Central memory CD8-positive, alpha-beta T cell (primary cell): ENCODE measurements around the gene SEL1L3.

Experiments
- ATAC-seq: fragments of 150-1000 bp; cut with Tn5 transposase; replicated peaks from 2 replicates; pipeline ENCODE4 v1.10.0; 2022; ENCODE audit warnings: mild to moderate bottlenecking, moderate FRiP score, moderate number of reproducible peaks; ENCODE audit not compliant: poor library complexity, severe bottlenecking; ENCODE audit errors: extremely low read depth
- DNase-seq, 2 donors: peaks; one replicate each; pipeline ENCODE4 v3.0.0; 2021; ENCODE audit warnings: low spot score in 2 of 2
- H3K27ac Mint-ChIP-seq: one replicate; pipeline ENCODE4 v1.8.0; 2022; ENCODE audit warnings: low read depth, mild to moderate bottlenecking, moderate library complexity, mixed read lengths
- H3K27me3 Mint-ChIP-seq: one replicate; pipeline ENCODE4 v1.8.0; 2022; ENCODE audit warnings: mixed read lengths
- H3K36me3 Mint-ChIP-seq: one replicate; pipeline ENCODE4 v1.8.0; 2022; ENCODE audit warnings: mild to moderate bottlenecking, moderate library complexity, mixed read lengths; ENCODE audit not compliant: insufficient read depth
- H3K4me1 Mint-ChIP-seq: one replicate; pipeline ENCODE4 v1.8.0; 2022; ENCODE audit warnings: mixed read lengths
- H3K4me3 Mint-ChIP-seq: one replicate; pipeline ENCODE4 v1.8.0; 2022; ENCODE audit warnings: mild to moderate bottlenecking, moderate library complexity, mixed read lengths
- H3K9me3 Mint-ChIP-seq: one replicate; pipeline ENCODE4 v1.8.0; 2022; ENCODE audit warnings: mixed read lengths

The SEL1L3 gene

DNA sequence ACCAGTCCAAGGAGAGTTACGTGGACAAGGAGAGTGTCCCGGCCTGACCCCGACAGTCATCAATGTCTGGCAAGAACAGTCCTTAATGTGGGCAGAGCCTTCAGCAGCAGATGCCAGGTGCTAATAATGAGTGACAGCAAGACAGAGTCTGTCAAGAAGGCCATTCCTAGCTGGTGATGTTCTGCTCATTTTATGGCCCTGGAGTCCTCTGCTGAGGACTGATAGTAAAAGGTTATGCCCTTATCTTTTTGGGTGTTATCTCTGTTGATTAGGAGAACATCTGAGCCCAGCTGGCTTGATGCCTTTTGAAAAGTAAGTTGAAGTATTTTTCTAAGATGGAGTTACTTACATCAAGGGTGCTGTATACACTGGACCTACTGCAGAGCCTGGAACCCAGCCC is 139.8 kb downstream of the SEL1L3 start:
- ATAC-seq: no peak
- Mint-ChIP-seq H3K27me3 (no peaks in the 10 kb centered on the region), H3K27ac (no peak overlapping the region), H3K36me3 (peaks cover 5% of the 10 kb centered on the region), H3K4me1 (no peaks in the 10 kb centered on the region), H3K9me3 (no peaks in the 10 kb centered on the region), H3K4me3 (no peak overlapping the region)
- DNase-seq: no peak

DNA sequence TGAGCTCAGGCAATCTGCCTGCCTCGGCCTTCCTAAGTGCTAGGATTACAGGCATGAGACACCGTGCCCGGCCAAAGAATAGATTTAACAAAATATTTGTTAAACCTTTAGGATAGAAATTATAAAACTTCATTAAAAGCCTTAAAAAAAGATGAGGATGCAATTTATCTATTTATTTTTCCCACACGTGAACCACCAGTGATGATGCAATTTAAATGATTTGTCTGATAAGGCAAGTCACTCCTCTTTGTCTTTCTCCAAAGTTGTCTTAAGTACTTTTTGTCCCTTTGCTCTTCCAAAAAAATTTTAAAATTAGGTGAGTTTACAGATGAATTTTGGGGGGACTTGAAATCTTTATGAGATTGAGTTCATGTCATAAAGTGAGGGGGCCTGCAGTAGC is 149.0 kb downstream of the SEL1L3 start:
- DNase-seq (no peak), ATAC-seq (no peak)
- Mint-ChIP-seq H3K36me3 (no peaks in the 10 kb centered on the region), H3K4me1 (no peaks in the 10 kb centered on the region), H3K4me3 (no peak overlapping the region), H3K27me3 (no peaks in the 10 kb centered on the region), H3K9me3 (no peaks in the 10 kb centered on the region), H3K27ac (no peak overlapping the region)

DNA sequence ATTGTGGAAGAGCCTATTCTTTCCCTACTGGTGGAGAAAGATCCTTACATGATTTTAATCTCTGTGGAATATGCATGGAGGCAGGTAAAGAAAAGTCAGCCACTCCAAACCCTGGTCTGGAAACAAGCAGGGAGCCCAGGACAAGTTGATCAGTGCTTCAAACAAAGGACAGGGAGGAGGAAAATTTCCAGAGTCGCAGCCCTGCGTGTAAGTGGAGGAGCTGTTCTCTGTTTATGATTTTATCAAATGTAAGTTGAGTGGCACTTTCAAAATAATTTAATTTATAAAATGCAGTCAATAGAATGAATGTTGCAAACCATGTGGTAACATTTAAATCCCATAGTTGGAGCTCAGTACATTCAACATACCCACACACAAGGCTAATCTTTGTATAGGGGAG is 150.2 kb downstream of the SEL1L3 start:
- DNase-seq (no peak), ATAC-seq (no peak)
- Mint-ChIP-seq H3K36me3 (no peaks in the 10 kb centered on the region), H3K4me3 (no peak overlapping the region), H3K27me3 (no peaks in the 10 kb centered on the region), H3K9me3 (no peaks in the 10 kb centered on the region), H3K4me1 (no peaks in the 10 kb centered on the region), H3K27ac (no peak overlapping the region)

DNA sequence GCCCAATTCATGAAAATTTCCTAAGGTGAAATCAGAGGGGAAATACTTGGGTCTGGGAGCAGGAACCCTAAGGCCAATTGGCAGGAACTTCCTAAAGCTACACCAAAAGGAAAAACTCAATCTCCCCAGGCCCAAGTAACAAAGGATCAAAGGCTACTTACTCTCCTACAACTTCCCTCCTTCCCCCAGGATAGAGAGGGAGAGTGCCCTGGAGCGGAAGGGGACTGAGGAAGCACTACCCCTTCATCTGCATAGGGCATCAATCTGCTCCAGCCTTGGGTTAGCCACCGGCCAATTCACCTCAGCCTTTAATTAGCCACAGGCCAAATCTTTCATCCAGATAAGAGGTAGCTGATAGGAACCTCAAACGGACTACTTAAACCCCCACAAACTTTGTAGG is 152.2 kb downstream of the SEL1L3 start:
- Mint-ChIP-seq H3K4me3 (no peak overlapping the region), H3K36me3 (no peaks in the 10 kb centered on the region), H3K27ac (no peak overlapping the region), H3K4me1 (no peaks in the 10 kb centered on the region), H3K9me3 (no peaks in the 10 kb centered on the region), H3K27me3 (no peaks in the 10 kb centered on the region)
- no peak for ATAC-seq
- no peak for DNase-seq

DNA sequence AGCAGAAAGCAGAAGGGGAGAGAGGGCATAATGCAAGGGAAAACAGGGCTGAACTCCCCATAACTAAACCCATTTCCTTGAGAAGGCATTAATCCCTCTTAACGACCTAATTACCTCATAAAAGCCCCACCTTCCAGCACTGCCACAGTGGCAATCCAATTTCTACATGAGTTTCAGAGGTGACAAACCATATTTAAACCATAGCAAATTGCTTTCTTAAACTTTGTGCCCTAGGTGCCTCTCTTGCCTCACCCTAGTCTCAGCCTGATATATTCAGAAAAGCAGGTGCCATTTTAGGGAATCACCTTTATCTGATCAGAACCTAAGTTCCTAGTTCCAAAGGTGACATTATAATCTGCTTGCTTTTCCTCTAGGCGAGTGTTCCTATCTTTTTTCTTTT is 158.3 kb downstream of the SEL1L3 start:
- Mint-ChIP-seq H3K4me1 (peaks cover 5% of the 10 kb centered on the region), H3K9me3 (no peaks in the 10 kb centered on the region), H3K27me3 (peaks cover 9% of the 10 kb centered on the region), H3K27ac (no peak overlapping the region), H3K4me3 (no peak overlapping the region), H3K36me3 (peaks cover 1% of the 10 kb centered on the region)
- ATAC-seq: no peak
- DNase-seq: no peak

DNA sequence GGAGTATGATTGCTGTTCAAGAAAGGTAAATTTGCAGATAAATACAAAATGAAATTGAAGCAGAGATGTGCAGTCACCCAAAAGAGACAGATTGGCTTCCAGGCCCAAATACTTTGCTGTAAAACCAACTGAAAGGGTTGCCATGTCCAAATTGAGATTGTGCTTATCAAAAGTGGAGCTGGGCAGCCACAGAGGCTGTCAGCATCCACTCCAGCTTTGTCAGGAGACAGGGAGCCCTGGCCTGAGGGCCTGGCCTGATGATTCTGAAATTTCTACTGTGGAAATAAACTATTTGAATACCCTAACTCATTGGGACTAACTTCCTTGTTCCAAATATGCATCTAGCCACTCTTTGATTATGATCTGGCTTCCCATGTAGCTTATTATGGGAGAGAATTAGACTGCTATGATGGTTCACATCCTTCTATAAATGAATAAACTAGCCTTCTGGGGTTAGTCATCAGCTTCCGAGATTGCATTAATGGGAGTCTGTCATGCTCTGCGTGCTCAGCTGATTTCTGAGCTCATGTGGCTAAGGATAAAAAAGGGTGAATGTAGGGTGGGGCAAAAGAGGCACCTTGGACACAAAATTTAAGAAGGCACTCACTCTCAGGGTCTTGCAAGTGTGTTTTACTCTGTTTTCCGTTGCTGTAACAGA is 158.9 kb downstream of the SEL1L3 start:
- no peak overlapping the region for H3K4me3 Mint-ChIP-seq
- DNase-seq: no peak
- H3K36me3 Mint-ChIP-seq: peaks cover 1% of the 10 kb centered on the region

DNA sequence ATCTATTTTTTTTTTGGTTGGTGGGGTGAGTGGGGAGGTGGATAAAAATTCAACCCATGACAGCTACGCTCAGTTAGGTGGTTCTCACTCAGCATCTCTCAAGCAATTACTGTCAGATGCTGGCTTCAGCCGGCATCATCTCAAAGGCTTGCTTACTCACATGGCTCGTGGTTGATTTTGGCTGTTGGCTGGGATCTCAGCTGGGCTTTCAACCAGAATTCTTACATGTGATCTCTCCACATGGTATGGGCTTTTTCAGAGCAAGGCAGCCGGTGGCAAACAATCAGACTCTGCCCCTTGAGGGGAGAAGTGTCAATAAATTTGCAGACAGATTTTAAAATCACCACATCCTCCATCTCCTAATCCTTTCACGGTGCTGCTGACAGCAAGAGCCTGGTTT is 159.9 kb downstream of the SEL1L3 start:
- Mint-ChIP-seq H3K4me3 (no peak overlapping the region), H3K4me1 (peaks cover 5% of the 10 kb centered on the region), H3K36me3 (peaks cover 1% of the 10 kb centered on the region), H3K27me3 (peaks cover 9% of the 10 kb centered on the region), H3K9me3 (no peaks in the 10 kb centered on the region), H3K27ac (no peak overlapping the region)
- DNase-seq (no peak), ATAC-seq (no peak)

More for the DNA sequence above, 158.9 kb downstream of the SEL1L3 start:
- Mint-ChIP-seq H3K9me3 (no peaks in the 10 kb centered on the region), H3K4me1 (peaks cover 5% of the 10 kb centered on the region), H3K27me3 (peaks cover 9% of the 10 kb centered on the region), H3K27ac (no peak overlapping the region)
- no peak for ATAC-seq

DNA sequence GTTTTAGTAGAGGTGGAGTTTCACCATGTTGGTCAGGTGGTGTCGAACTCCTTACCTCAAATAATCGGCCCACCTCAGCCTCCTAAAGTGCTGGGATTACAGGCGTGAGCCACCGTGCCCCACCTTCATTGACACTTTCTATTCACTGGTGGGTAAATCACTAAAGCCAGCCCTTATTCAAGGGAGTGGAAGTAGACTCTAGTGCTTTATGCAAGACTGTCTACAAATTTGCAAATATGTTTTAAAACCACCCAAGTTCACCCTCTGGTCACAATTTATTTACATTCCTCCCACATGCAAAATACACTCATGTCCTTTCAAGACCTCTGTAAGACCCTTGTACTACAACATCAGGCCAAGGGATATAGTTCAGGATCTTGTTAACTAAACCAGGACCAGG is 162.1 kb downstream of the SEL1L3 start:
- H3K27me3 Mint-ChIP-seq: peaks cover 9% of the 10 kb centered on the region
- H3K9me3 Mint-ChIP-seq: no peaks in the 10 kb centered on the region
- peaks cover 5% of the 10 kb centered on the region for H3K4me1 Mint-ChIP-seq
- H3K36me3 Mint-ChIP-seq: peaks cover 1% of the 10 kb centered on the region
- ATAC-seq (no peak), DNase-seq (no peak)
- H3K4me3 Mint-ChIP-seq: no peak overlapping the region
- no peak overlapping the region for H3K27ac Mint-ChIP-seq

DNA sequence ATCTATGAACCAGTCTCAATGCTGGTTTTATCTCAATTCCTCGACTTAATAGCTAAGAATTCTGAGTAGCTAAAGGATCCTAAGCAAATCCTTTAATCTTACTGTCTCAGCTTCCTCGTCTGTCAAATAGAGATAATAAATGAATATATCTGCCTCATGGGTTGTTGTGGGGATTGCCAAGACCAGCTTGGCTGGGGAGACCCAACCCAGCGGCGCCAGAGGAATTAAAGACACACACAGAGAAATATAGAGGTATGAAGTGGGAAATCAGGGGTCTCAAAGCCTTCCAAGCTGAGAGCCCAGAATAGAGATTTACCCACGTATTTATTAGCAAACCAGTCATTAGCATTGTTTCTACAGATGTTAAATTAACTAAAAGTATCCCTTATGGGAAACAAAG is 165.3 kb downstream of the SEL1L3 start:
- Mint-ChIP-seq H3K4me1 (peaks cover 8% of the 10 kb centered on the region), H3K4me3 (no peak overlapping the region), H3K9me3 (no peaks in the 10 kb centered on the region), H3K36me3 (no peaks in the 10 kb centered on the region), H3K27ac (no peak overlapping the region), H3K27me3 (peaks cover 9% of the 10 kb centered on the region)
- no peak for ATAC-seq
- DNase-seq: no peak
